OCI-LY3 (cell line): ENCODE measurements around the gene DDX25.

Source experiments
- EZH2phosphoT487 ChIP-seq: fragments of 200-600 bp; shearing (Covaris generic); IDR thresholded peaks from 2 replicates; pipeline ENCODE4 v1.6.1; 2018; ENCODE audit warnings: antibody characterized with exemption, mixed run types, low read depth
- TF ChIP-seq, protein P1 (sequence below): fragments of 200-600, 300-600 bp; sonication (generic); IDR thresholded peaks from 2 replicates; pipeline ENCODE4 v1.5.1; 2014; ENCODE audit warnings: antibody characterized with exemption, low read length, low read depth

DNA sequence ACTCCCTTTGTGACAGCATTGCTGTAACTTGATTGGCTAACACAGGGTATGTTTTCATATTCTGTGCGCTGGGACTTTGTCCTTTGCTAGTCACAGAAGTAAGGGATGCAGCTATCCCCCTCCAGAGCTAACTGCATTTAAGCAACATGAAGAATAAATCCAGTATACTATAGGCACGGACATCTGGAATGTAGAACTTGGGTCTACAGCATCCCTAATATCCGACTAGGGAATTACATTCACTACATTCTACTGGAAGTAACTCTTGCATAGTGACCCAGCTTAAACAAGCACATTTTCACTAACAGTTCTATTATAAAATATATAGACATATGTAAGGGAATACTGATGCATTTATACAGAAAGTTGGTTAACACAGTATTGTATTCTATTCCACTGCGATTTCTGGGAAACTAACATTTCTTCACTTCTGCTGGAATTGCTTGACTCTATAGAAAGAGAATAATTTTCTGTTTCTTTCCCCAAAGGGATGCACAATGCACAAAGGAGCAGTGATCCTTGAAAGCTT, 54.6 kb downstream of the DDX25 start:
- TF ChIP-seq, protein P1, sequence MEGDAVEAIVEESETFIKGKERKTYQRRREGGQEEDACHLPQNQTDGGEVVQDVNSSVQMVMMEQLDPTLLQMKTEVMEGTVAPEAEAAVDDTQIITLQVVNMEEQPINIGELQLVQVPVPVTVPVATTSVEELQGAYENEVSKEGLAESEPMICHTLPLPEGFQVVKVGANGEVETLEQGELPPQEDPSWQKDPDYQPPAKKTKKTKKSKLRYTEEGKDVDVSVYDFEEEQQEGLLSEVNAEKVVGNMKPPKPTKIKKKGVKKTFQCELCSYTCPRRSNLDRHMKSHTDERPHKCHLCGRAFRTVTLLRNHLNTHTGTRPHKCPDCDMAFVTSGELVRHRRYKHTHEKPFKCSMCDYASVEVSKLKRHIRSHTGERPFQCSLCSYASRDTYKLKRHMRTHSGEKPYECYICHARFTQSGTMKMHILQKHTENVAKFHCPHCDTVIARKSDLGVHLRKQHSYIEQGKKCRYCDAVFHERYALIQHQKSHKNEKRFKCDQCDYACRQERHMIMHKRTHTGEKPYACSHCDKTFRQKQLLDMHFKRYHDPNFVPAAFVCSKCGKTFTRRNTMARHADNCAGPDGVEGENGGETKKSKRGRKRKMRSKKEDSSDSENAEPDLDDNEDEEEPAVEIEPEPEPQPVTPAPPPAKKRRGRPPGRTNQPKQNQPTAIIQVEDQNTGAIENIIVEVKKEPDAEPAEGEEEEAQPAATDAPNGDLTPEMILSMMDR, result no peak
- TF ChIP-seq EZH2phosphoT487, result no peak
